GM21619 (cell line): ENCODE data around the gene RIPK4.
"Not testable (repeated sequence)": the region's sequence is repeated elsewhere in the genome, so short reads cannot be mapped to it uniquely, and the experiment has no call there.

ENCODE experiments used
- ATAC-seq: cut with Tn5 transposase; IDR thresholded peaks from one replicate; pipeline ENCODE4 v1.9.1; 2021; ENCODE audit not compliant: unreplicated experiment

The RIPK4 gene

DNA sequence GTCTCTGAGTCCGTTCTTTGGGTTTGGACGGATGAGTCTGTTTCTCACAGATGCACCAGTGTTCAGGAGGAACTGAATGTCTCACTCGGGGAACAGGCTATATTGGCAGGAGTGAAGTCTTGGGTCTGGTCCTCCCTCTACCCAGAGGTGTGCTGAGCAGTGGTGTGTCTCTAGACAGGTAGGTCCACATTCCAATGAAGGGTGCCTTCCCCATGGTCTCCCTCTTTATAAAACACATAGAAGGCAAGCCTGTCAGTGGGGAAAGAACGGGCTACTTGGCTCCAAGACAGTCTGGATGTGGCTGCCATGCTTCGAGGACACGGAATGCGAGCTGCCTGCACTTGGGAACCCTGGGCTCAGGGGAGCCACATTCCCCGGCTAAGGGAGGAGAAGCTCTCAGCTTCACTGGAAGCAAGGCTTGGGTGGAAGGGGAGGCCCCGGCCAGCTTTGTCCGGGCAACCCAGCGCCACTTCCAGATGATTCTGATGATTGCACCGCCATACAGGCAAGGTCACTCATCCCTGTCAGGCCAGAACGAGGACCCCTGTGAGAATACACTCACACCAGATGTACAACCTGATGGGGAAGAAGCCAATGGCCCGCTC lies 29.7 kb upstream of the RIPK4 start:
- ATAC-seq, result no peak

DNA sequence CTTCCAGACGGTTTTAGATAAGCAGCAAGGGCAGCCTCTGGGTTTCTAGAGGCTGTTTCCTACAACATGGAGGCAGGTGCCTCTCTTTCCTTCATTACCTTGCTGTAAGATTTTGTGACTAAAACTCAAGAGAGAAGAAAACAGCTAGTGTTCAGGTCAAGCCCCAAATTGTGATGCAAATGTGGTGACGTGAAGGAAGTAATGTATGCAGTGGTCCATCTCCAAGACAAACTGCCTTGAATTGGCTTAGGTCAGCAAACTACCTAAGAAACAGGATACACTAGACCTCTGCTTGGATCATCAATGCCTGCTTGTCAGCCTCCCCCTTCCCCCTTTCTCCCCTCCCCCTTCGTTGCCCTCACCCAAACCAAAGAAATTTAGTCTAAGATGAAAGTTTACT lies 28.9 kb upstream of the RIPK4 start:
- no peak for ATAC-seq

DNA sequence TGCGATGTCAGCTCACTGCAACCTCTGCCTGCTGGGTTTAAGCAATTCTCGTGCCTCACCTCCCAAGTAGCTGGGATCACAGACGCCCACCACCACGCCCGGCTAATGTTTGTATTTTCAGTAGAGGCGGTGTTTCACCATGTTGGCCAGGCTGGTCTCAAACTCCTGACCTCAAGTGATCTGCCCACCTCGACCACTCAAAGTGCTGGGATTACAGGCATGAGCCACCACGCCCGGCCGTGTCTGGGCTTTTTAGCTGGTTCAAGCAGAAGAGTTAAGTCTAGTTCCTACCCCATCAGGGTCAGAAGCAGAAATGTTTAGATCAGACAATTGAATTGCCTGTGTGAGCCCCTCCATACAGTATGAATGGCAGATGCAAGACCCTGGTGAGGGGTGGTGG lies 27.7 kb upstream of the RIPK4 start:
- ATAC-seq, result no peak

DNA sequence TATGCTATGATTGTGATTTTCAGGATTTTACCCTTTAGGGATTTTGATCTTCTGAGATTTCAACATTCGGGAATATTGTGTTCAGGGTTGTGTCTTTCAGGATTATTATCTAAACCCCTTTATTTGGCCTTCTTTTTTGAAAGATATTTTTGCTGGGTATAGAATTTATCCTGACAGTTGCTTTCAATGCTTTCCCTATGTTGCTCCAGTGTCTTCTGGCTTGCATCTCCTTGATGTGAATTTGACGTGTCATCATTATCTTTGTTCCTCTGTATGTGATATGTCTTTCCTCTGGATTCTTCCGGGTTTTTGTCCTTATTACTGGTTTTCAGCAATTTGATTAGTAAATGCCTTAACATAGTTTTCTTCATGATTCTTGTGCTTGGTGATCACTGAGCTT lies 25.9 kb upstream of the RIPK4 start:
- no peak for ATAC-seq

DNA sequence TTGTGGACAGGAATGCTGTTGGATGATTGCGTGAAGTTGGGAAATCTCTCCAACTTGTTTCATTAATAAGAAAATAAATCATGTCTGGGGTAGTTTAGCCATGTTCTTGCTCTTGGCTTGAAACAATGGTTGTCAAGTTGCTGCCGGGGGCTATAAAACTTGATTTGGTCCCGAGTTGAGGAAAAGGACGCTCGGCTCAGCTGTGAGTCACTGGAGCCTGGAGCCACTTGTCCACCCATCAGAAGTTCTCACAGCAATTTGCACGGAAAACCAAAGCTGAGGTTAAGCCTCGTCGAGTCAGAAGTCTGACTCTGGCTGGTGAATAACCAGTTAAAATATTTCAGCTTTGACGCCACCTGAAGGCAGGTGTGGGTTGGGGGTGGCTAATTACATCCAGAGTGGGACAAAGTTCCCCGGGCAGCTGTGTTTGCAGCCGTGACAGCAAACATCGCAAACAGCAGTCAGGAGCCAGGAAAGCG lies 19.7 kb upstream of the RIPK4 start:
- no peak for ATAC-seq

DNA sequence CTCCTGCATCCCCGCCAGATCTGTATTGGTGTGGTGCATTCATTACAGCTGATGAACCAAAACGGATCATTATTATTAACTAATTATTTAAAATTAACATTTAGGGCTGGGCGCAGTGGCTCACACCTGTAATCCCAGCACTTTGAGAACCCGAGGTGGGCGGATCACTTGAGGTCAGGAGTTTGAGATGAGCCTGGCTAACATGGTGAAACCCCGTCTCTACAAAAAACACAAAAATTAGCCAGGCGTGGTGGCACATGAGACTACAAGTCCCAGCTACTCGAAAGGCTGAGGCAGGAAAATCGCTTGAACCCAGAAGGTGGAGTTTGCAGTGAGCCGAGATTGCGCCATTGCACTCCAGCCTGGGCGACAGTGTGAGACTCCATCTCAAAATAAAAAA lies 18.4 kb upstream of the RIPK4 start:
- not testable (repeated sequence) for ATAC-seq

DNA sequence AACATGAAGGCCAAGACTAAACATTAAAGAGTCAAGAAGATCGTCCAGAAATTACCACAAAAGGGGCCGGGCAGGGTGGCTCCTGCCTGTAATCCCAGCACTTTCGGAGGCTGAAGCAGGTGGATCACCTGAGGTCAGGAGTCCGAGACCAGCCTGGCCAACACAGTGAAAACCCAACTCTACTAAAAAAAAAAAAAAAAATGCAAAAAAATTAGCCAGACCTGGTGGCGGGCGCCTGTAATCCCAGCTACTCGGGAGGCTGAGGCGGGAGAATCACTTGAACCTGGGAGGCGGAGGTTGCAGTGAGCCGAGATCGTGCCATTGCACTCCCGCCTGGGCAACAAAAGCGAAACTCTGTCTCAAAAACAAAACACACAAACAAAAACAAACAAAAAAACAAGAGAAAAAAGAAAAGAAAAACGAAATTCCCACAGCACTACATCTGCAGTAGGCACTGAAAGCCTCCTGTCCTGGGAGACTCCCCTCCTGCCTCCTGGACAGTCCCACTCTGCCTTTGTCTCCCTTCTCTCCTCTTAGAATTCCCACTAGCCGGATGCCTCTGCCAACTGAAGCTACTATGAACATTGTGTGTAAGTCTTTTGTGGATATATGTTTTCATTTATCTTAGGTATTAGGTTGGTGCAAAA lies 17.7 kb upstream of the RIPK4 start:
- ATAC-seq, result no peak

DNA sequence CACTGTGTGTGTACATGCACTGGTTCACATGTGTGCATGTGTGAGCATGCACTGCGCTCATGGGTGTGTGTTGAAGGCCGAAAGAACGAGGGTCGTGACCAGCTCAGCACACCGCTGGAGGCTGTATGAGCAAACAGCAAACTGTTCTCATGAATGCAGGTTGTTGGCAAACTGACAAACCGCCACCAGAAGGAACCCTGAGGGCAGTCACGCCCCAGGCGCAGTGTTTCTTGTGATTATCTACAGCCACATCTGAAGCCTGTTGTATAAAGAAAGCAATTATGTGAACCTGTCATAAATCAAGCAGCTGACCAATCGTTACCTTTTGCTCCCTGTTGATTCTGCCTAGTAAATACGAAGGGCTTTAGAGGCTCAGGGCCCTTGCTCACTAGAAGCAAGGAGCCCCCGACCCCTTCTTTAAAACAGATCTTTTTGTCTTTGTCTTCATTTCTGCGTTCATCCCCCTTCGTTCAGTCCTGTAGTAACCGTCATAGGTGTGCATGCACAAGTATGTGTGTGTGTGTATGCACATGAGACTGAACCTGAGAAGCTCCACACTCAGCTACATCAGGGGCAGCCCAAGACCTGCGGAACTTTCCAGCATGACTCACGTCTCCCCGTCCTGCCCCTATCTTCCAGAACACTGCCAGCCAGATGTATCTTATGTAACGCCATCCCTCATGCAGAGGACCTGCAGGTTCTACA lies 16.8 kb upstream of the RIPK4 start:
- no peak for ATAC-seq

DNA sequence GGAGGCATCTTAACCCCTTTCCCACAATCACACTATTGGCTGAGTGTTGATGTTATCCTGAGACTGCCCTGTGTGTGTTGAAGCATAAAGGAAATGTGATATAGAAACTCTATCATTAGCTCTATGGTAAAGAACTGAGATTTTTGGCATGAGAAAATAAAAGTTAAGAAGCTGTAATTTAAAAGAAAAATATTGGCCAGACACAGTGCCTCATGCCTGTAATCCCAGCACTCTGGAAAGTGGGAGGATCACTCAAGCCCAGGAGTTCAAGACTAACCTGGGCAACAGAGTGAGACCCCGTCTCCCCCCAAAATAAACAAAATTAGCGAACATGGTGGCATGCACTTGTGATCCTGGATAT lies 14.2 kb upstream of the RIPK4 start:
- ATAC-seq, result no peak

DNA sequence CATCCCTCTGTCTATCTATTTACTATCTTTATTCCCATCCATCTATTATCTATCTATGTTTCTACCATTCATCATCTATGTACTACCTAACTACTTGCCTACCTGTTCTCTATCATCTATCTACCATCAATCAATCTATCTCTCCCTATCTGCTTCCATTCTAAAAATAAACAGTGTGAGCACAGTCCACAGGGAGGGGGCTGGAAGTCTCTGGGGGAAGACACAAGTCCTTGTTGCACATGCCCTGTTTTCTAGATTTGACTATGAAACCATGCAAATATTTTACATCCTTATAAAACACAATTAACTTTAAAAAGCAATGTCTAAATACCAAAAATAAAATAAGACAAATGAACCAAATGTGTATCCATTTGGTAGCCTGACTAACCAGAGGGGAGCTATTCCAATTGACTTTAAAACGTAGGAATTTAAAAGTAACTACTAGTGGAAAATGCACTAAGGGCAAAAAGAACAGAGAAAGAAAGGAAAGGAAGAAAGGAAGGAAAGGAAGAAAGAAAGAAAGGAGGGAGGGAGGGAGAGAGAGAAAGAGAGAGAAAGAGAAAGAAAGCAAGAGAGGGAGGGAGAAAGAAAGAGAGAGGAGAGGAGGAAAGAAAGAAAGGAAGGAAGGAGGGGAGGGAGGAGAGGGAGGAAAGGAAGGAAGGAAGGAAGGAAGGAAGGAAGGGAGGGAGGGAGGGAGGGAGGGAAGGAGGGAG lies 13.6 kb upstream of the RIPK4 start:
- no peak for ATAC-seq

DNA sequence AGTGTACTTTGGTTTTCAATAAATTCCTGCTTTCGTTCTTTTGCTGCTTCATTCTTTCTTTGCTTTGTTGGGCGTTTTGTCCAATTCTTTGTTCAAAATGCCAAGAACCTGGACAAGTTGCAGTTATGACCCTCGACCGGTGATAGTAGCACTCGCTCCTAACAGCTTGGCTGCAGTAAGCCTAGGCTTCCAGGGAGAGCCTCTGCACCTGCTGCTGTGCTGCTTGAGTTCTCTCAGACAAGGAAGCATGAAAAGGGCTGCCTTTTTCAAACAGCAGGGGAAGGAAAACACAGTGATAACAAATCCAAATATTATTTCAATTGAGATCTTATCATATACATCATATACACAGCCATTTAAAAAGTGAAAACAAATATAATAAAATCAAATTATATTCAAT lies 12.8 kb upstream of the RIPK4 start:
- no peak for ATAC-seq

DNA sequence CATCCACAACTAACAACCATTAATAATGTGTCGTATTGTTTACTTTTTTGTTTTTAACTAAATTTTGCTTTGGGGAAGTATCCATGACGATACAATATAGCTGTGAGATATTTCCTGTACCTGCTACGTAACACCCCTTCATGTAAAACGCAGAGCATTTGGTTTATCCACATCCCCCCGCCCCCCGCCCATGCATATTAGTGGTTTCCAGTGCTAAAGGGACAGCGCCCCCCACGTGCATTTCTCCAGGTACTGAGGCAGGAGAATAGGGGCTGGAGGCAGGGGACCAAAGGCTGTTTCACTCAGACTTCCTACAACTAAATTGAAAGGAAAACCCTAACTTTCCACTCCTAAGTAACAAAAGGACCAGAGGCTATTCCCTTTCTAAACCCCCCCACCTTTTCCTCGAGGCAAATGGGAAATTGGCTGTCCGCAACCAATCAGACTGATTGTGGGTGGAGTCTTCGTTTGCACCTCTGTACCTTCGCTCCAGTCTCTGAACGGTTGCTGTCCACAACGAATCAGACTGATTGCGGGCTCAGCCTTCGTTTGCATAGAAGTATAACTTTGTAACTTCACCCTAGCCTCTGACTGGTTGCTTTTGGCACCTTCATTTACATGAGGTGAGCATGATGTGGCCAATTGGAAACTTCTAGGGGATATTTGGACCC lies 12.2 kb upstream of the RIPK4 start:
- ATAC-seq, result no peak

DNA sequence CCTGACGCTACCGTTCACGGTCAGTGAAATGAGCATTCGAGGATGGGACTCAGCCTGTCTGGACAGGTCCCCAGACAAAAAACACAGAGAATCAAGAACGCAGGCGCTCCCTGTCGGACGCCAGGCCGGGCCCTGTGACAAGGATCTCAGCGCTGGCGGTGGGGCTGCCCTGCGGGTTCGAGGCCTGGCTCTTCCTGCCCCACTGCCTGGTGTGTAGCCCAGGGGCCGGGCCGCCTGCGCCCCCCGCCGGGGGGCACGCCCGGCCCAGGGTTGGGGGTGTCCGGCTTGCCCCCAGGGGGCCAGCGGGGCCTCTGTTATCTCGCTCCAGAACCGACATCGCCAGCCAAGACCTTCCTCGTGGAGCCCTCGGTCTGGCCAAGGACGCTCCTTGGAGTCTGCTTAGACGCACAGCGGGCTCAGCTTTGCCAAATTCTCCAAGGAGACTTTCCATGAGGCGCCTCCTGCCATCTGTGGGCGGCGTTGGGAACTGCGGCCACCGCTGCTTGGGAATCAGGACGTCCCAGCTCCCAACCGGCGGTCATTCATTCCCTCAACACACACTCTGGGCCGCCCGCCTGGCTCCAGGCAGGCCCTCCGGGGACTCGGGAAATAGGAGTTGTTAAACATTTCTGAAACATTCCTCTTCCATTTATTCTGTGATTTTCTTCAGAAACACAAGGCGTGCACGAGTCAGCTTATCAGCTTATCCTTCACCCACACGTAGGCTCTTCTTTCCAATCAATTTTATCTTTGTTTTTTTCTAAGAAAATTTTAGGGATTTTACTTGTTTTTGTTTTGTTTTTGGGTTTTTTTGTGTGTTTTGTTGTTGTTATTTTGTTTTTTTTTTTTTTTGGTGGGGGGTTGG lies 11.3 kb upstream of the RIPK4 start:
- no peak for ATAC-seq

DNA sequence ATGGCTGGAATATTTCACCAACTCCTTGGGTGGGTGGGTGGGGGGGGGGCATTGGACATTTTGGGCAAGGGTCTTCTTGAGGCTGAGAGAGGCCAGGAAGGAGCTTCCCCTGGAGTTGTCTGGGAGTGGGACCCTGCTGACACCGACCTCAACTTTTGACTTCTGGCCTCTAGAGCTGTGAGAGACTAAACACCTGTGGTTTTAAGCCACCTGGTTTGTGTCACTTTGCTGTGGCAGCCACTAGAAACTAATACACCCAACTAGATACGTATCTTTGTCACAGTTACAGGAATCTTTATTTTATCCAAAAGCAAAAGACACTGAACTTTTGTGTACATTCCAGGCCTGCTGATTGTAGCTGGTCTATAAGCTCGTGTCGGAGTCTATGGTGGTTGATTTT lies 9.9 kb upstream of the RIPK4 start:
- no peak for ATAC-seq

DNA sequence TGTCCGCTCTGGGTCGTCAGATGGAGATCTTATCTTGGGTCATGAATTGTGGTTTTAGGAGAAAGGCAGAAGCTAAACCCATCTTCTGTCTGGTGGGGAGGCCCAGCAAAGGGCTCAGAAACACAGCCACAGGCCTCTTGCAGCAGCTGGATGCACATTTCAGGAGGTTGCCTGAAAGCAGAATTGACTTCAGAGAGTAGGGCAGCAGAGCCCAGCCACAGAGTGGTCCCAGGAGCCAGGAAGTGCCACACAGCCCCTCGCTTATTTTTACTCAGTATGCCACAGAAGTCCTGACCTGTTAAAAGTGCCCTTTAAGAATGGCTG lies 8.3 kb upstream of the RIPK4 start:
- ATAC-seq, result no peak

DNA sequence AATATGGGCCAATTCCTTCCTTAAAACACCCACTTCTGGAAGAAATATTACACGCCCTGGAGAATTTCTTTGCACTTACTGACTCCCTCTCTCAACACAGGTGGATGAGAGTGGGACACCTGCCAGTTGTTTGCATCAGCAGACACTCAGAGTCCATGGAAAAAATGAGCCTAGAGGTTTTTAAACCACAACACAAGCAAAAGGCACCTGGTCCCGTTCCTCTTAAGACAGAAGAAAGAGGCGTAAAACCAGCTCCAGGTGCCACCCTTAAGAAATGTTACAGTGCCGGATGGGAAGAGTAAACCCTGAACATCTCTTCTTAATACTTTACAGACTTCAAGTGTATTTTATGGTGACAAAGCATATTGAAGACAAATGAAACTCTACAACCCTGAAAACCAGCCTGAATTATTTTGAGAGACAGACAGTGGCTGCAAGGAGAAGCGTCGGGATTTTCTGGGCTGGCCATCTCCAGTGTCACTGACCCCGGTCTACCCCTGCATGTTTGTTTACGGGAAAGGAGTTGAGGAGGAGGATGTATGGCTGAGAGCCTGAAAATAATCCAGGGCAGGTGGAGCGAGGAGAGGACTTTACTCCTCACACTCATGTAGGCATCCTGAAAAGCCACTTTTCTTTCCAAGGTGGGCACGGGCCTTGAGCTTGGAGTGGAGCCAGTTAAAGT lies 7.8 kb upstream of the RIPK4 start:
- no peak for ATAC-seq

DNA sequence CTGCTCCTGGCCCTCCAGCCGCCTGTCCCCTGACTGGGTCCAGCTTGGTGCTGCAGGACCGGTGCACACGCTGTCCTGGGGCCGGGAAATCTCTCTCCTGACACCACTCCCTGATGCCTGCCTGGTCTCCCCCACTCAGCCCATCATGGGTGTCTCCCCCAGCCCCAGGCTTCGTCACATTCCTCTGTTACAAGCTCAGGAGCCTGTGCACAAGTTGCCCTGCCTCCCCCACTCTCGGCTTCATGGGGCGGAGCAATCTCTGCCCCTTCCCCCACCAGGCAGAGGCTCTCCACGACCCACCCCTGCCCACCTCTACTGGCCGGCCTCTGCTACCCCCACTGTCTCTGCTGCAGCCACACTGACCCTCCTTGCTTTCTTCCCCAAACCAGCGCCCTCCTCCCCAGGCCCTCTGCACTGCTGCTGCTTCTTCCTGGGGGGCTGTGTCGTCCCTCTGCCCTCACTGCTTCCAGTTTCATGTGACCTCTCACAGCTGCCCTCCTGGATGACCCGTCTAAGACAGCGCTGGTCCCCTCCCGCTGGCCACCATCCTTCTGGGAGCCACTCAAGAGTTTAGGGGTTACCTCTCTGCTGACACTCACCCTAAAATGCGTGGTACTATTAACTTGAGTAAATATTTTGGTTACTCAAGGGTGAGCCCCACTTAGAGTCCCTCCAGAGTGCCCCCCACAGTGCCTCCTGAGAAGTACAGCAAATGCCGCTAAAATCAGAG lies 5.7 kb upstream of the RIPK4 start:
- ATAC-seq, result no peak

DNA sequence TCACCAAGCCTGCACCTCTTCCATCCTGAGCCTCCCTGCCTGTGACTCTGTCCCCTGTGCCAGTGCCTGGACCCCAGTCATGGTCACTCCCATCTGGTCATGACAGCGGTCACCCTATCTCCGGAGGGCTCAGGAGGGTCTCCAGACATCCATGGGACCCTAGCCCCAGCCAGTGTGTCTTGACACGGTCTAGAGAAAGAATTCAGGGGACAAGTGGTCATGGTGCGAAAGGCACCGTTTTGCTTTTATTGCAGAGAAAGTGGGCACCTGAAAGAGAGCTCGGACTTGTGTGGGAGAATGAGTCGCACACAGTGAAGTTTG lies 4.7 kb upstream of the RIPK4 start:
- no peak for ATAC-seq

DNA sequence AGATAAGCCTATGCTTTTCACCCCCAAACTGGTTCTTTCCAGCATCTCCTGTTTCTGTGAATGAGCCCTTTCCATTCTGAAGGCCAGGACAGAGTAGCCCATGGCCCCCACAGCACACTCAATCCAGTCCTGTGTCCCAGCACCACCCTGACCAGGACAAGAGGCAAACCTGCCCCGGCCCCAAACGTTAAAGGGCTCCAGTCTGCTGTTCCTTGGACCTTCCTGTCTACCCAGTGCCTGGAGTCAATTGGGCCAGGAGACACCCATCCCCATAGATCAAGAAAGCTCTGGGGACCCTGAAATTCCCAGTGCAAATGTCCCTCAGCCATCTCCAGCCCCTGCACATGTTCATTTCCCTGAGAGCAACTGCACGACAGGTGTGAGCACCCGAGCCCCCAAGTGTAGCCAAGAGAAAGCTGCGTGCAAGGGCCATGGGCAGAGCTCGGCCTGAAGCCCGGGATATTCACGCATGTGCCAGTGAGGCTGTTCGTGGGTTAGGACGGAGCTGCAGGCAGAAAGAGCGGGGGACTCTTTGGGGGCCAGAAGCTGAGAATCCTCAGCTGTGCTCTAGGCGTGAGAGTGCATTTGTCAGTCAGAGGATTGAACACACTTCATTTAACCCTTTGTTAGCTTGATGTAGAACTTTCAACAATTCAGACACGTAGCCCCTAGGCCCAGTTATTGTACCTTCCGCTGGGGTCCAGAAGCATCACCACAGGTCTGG lies 4.2 kb upstream of the RIPK4 start:
- no peak for ATAC-seq
